Measurements from ENCODE around the gene MKLN1.
A peak's percentile ranks its signal among the peaks of the same experiment; 100 is the strongest.

Gene MKLN1

DNA sequence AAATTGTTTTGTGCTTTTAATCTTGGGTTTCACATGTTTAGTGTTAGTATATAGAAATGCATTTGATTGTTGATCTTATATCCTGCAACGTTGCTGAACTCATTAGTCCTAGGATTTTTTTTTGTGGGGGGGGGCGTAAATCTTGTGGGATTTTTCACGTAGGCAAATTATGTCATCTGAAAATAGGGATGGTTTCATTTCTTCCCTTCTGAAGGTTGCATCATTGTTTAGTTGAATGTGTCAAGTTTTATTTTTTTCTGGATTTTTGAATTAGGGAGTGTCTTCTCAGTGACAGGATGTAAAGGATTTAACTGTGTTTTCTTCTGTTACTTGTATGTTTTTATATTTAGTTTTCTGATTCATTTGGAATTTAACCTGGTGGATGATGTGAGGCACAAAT, 26.7 kb downstream of the MKLN1 start:
- ATAC-seq (no peak), DNase-seq (no peak)

DNA sequence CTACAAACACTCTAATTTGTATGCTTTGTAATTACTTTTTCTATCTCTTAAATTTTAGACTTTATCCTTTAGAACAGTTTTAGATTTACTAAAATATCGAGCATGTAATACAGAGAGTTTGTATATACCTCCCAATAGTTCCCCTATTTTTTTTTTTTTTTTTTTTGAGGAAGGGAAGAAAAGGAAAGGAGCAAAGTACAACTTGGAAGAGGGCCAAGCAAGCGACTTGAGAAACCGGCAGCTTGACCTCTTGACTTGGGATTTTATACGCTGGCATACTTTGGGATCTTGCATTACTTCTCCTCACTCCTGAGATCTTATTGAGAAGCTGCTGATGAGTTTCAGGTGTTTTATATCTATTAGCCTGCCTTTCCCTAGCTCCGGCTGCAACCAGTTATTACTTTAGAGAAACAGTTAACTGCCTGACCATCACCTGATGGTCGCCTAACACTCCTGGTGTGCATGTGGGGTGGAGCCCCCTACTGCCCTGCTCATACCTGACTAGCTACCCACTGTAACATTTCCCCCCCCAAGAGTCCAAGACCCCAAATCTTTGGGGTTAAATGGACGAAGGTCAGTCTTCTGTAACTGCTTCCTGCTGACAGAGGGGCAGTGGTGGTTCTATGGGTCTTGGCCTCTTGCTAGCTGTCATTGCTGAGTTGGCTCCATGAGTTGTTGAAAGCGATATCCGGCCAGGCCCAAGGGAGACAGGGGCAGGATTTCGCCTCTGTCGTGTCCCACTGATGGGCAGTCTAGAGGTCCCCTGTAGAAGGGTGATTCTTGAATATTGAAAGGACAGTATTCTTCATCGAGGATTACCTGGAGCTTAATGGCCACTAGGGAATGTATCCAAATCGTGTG, 28.5 kb downstream of the MKLN1 start:
- ATAC-seq: no peak
- no peak for DNase-seq

DNA sequence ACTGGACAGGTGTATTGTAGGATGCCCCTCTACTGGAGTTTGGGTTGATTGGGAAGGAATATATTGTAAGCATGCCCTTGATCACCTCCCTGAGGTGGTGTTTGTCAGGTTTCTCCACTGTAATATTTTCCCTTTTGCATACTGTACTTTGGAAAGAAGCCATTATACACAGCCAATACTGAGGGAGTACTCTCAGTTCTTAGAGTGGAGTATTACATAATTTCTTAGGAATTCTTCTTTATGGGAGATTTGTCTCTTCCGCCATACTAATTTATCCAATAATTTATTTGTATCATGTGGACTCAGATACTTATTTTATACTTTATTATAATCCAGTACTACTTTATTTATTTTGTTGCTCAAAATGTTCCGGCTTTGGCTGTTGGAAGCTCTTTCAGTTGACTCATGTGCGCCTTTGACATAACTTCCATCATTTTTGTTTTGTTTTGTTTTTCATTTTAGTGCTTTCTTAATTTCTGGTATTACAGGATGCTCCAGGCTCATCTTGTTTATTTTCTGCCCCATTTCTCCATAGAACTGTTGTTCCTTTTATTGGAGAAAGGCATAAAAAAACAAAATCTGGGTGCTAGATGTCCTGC, 29.7 kb downstream of the MKLN1 start:
- ATAC-seq (no peak), DNase-seq (no peak)

DNA sequence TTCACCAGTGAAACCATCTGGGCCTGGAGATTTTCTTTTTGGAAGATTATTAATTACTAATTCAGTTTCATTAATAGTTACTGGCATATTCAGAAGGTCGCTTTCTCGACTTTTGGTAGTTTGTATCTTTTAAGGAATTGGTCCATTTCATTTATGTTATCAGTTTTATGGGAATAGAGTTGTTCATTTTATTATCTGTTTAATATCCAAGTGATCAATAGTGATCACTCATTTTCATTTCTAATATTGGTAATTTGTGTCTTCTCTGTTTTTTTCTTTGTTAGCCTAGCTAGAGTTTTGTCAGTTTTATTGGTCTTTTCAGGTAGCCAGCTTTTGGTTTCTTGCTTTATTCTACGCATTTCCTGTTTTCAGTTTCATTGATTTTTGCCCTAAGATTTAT, 31.0 kb downstream of the MKLN1 start:
- DNase-seq (no peak), ATAC-seq (no peak)

DNA sequence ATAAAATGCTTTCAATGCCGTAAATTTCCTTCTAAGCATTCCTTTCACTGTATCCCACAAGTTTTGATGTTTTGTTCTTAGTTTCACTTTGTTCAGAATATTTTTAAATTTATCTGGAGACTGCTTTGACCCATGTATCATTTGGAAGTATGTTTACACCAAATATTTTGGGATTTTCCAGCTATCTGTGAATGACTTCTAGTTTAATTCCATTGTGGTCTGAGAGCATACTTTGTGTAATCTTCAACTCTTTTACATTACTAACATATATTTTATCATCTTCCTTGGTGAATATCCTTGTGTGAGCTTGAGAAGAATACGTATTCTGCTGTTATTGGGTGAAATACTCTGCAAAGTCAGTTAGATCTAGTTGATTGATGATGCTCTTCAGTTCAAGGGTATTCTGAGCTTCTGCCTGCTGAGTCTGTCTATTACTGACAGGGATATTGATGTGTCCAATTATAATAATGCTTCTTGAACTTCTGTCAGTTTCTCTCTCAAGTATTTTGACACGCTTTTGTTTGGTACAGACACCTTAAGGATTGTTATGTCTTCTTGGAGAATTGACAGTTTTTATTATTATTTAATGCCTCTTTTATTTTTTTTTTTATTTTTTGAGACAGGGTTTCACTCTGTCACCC, 31.6 kb downstream of the MKLN1 start:
- no peak for DNase-seq
- ATAC-seq: no peak

DNA sequence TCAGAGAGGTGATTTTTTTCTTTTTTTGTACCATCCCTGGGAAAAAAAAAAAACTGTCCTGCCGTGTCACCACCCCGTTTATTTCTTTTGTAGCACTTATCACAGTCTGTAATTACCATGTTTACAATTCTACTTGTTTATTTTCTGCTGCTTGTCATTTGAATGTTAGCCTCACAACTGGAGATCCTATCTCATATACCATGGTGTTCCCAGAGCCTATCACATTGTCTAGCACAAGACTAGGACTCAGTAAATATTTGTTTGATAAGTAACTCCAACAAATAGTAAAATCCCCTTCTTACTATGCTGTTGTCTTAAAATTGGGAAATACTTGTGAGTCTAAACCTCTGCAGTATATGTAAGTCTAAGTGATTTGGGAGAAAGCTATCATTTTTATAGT, 36.0 kb downstream of the MKLN1 start:
- no peak for ATAC-seq
- DNase-seq: no peak

DNA sequence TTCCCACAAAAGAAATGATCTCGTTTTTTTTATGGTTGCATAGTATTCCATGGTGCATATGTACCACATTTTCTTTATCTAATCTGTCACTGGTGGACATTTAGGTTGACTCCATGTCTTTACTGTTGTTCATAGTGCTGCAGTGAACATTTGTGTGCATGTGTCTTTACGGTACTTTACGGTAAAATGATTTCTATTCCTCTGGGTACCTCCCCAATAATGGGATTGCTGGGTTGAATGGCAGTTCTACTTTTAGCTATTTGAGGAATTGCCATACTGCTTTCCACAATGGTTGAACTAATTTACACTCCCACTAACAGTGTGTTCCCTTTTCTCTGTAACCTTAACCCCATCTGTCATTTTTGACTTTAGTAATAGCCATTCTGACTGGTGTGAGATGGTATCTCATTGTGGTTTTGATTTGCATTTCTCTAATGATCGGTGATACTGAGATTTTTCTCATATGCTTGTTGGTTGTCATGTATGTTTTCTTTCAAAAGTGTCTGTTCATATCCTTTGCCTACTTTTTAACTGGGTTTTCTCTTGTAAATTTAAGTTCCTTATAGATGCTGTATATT, 37.2 kb downstream of the MKLN1 start:
- DNase-seq: no peak
- ATAC-seq: peak; percentile 49

DNA sequence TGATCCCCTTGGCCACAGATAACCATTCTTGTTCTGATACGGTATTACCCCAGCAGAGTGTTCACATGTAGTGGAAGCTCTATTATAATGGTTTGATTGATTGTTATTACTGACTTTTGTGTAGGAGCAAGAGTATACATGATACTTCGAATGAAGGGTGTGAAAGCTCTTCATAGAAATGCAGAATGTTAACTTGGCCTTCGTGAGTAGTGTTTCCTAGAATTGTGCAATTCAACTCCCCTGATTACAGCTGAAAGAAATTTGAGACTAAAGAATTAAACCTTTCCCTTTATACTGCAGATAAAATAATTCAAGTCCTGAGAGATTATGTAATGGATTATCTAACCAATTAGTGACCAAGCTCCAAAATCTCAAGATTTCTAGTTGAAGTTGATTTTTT, 38.2 kb downstream of the MKLN1 start:
- ATAC-seq (no peak), DNase-seq (no peak)

DNA sequence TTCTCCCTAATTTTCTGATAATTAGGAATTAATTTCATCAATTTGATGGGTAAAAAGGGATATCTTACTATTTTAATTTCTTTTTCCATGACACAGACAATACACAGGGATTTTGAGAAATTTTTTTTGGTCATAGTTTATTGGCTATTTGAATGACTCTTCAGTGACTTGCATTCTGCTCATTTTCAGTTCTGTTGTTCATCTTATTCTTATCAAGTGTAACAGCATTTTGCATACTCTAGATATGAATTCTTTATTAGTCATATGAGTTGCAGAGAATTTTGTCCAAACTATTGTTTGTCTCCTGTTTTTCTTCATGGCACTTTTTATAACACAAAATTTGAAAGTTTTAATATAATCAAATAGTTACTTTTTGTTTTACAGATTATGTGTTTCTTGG, 41.7 kb downstream of the MKLN1 start:
- DNase-seq (no peak), ATAC-seq (no peak)

DNA sequence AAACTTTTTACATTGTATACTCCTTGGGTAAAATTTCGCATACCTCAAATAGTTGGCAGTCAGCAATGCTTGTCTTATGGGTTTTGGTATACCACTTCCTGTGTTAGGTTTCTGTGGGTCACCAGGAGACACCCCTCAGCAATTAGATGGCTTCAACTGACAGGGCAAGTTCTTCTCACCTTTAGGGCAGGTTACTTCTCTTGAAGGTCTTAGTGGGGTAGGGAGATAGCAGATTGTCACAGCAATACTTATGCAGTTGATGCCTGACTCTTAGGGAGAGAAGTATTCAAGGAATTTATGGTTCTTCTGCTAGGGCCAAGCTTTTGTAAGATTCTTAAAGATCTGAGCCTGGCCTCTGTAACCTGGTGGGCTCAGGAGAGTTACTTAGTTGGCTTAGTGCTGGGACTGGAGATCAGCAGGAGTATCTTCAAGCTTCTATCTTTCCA, 42.9 kb downstream of the MKLN1 start:
- peak; percentile 24 for DNase-seq
- peak; percentile 80 for ATAC-seq

DNA sequence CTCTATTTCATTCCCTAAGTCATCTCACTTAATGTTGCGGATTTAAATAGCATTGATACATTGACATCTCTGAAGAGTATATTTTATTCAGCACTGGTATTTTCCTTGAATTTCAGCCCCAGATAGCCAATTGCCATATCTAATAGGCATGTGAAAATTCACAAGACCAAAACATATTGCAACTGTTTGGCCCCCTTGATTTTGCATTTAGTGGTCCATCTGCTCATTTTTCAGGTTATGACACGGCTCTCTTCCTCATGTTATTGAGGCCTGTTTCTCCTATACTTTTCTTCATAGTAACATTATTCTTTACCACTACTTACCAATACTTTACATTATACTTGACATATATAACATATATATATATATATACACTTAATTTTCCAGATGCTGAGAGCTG, 43.7 kb downstream of the MKLN1 start:
- no peak for ATAC-seq
- no peak for DNase-seq

DNA sequence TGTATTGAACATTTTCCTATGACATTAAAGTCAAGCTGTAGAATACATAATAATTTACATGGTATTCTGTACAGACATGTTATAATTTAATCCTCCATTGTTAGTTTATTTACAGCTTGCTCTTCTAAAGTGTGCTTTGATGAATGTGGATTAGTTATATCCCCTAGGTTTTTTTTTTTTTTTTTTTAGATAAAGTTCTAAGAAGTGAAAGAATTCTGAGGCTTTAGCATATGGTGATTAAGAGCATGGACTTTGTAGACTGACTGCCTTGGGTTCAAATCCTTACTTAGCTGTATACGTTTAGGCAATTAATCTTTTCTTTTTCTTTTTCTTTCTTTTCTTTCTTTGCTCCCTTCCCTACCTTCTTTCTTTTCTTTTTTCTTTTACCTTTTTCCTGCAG, 44.9 kb downstream of the MKLN1 start:
- DNase-seq: no peak
- no peak for ATAC-seq

DNA sequence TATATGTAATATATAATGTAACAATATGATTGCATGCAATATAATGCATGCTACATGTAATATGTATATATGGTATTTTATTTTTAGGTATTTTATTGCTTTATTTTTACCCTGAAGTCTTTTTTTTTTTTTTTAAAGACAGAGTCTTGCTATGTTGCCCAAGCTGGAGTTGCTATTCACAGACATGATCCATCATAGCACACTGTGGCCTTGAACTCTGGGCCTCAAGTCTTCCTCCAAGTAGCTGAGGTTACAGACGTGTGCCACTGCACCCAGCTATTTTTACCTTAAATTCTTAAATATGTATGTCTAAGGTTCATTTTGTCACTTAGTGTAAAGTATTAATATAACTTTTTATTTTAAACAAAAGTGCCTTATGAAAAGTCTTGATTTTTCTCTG, 47.1 kb downstream of the MKLN1 start:
- ATAC-seq (no peak), DNase-seq (no peak)

DNA sequence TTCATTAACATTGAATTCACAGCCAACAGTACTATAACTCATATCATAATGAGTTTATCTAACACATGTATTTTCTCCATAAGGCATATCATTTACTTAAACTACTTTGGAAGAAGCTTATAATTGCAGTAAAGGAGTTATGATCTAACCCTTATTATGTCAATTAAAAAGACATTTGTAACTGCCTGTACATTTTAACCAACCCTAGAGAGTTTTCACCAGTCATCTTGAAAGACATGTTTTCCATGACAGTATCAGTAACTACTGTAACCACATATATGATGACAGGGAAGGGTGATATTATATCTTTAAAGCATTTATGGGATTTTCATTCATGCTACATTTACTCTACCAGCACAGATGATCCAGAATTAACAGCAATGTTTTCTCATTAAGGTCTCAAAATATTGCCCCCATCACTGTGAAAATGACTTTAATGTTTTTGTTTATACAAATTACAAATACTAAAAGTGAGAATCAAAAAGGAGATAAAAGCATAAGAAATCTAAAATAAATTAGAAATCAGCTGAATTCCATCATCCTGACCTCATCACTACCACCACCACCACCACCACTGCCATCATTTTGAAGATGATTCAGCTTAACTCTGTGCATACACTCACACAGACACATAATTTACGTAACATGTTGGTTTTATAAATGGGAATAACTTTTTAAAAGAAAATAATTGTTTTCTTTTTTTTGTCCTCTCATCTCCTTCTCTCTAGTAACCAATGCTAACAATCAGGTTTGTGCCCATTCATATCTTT, 53.6 kb downstream of the MKLN1 start:
- no peak for DNase-seq
- peak; percentile 77 for ATAC-seq

DNA sequence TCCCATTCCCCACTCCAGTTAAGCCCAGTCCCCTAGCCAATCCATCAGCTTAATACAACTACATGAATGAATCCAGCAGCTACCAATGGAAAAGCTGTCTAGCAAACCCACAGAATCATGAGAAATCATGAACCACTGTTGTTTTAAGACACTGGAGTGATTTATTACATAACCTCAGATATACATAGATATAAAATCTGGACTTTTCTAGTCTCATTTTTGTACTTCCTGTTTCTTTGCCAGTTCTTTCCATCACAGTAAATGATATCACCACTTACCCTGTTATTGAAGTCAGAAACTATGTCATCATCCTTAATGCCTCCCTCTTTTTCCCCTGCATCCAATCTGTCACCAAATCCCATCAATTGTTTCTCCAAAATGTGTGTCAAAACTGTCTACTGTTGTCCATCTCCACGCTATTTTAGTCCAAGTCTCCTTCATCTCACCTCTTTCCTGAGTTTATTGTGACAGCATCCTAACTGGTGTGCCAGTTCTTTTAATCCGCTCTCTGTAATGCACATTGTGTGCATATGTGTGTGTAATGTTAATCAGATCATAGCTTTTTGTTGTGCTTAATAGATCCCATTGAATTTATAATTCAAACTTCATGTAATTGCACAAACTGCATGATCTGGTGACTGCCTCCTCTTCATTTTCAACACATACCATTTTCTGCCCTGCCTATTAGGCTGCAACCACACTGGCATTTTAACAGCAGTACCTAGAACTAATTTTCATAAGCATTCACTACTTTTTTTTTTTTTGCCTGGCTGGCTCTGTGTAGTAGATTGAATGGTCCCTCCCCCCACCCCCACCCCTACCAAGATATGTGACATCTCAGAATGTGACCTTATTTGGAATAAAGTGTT, 56.0 kb downstream of the MKLN1 start:
- ATAC-seq: peak; percentile 36

DNA sequence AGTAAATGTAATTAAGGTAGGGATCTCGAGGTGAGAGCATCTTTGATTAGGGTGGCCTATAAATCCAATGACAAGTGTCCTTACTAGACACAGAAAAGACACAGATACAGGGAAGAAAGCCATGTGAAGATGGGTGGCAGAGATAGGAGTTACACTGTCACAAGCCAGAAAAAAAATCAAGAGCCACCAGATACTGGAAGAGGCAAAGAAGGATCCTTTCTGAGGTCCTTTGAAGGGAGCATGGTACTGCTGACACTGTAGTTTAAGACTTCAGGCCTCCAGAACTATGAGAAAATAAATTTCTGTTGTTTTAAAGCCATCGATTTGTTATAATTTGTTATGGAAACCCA, 56.6 kb downstream of the MKLN1 start:
- no peak for DNase-seq
- no peak for ATAC-seq

More for the DNA sequence above, 56.0 kb downstream of the MKLN1 start:
- no peak for DNase-seq

DNA sequence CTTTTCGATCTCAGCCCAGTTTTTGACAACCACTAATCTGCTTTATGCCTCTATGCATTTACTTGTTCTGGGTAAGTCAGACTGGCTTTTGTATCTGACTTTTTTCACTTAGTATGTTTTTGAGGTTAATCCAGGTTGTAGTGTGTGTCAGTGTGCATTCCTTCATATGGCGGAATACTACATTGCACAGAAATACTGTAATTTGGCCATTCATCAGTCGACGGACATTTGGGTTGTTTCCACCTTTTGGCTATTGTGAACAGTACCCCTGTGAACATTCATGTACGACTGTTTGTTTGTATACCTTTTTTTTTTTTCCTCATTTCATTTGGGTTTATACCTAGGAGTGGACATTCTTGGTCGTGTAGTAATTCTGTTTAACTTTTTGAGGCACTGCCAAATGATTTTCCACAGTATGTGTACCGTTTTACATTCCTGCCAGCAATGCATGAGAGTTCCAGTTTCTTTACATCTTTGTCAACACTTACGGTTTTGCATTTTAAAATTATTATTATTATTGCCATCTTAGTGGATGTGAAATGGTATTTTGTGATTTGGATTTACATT, 57.4 kb downstream of the MKLN1 start:
- no peak for DNase-seq
- ATAC-seq: no peak

DNA sequence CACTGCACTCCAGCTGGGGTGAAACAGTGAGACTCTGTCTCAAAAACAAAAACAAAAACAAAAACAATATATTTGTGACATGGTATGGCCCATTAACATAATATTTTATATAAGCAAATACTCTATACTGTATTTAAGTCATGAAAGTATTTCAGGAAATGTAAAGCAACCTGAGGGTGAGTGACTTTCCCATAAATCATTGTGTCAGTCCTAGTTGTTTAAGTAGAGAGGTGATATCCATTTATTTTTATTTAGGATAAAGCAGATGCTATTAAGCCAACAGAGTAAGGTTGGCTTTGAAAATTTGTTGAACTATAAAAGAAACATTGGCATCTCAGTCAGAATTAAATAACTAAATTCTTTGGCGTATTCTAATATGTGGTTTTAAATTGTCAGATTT, 60.5 kb downstream of the MKLN1 start:
- no peak for DNase-seq
- no peak for ATAC-seq

DNA sequence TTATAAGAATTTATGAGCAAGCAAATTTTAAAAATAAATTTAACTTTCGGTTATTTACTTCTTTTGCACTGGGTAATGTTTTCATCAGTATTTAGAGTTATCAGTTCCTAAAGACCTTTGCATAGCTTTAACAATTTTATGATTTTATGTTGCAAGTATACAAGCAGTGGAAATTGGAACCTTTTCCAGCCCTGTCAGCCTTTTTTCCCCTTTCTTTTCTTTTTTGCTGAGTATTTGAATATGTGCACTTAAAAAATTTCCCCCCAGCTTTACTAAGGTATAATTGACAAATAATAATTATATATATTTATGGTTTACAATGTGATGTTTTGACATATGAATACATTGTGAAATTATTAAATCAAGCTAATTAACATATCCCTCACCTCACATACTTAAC, 62.6 kb downstream of the MKLN1 start:
- ATAC-seq: no peak

DNA sequence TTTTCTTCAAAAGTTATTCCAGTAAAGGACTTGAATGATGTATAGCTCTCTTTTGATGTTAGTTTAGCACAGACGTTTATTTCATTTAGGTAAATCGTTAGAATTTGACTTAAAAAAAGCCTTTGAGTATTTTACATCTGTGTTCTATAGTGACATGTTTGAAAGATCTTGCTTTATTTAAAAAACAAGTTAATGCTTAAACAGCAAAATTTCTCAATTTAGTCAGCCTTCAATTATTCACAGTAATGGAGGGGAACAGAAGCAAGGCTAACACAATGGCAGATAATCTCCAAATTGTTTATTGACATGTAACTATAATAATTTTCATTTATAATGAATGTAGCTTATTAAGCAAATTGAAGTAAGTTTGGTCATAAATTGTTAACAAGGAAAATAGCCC, 63.5 kb downstream of the MKLN1 start:
- ATAC-seq (no peak), DNase-seq (no peak)

More for the DNA sequence above, 62.6 kb downstream of the MKLN1 start:
- no peak for DNase-seq

DNA sequence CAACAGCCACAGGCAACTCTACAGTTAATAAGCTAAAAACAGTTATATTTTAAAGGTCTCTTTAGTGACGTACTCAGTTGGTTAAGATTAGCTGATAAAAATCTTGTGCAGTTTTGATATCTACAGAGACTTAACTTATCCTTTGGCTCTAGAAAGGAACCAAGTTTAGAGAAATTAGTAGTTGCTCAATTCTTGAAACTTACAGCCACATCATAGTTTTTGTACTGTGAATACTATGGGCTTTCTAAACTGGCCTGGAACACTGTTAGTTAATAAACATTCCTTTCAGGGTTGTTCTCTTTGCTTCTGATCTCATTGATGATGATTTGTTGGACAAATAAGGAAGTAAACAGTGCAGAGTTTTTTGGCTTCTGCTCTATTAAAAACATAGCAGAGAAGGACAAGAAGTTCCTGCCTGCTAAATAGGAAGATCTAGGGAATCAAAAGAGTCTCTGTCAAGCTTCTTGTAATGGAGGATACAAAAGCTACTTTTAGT, 73.1 kb downstream of the MKLN1 start:
- no peak for DNase-seq
- ATAC-seq: no peak

Measured in stimulated activated naive CD8-positive, alpha-beta T cell treated with anti-CD3 and anti-CD28 coated beads, Interleukin-15, Interleukin-2, amounts not matched to agents 100 U/mL and 50 U/mL, for 24 hours (primary cell).